RWPE2 (cell line): Measurements from ENCODE around the gene NEK1.
"Not testable (repeated sequence)": the region's sequence is repeated elsewhere in the genome, so short reads cannot be mapped to it uniquely, and the experiment has no call there.

ENCODE experiments used
- ATAC-seq: fragments of 200-7000 bp; cut with Tn5 transposase; 3 replicates; pipeline ENCODE4 v1.9.1; 2021; ENCODE audit warnings: low read depth
- DNase-seq: peaks from one replicate; pipeline ENCODE4 v3.0.0-alpha.2; 2020; ENCODE audit warnings: low spot score
- H3K27ac ChIP-seq: fragments of 450-650 bp; 2 replicates; pipeline ENCODE4 v1.5.1; 2017; ENCODE audit warnings: mild to moderate bottlenecking; ENCODE audit not compliant: poor library complexity, severe bottlenecking
- H3K27me3 ChIP-seq: fragments of 250-450 bp; sonication (Bioruptor Pico); 2 replicates; pipeline ENCODE4 v1.5.1; 2021; ENCODE audit warnings: mild to moderate bottlenecking, moderate library complexity; ENCODE audit not compliant: insufficient read depth, poor library complexity, severe bottlenecking
- H3K36me3 ChIP-seq: fragments of 250-450 bp; sonication (Bioruptor Pico); 2 replicates; pipeline ENCODE4 v1.5.1; 2020; ENCODE audit warnings: low read depth, mild to moderate bottlenecking, moderate library complexity
- H3K4me1 ChIP-seq: fragments of 250-450 bp; sonication (Bioruptor Pico); 2 replicates; pipeline ENCODE4 v1.5.1; 2021; ENCODE audit warnings: mild to moderate bottlenecking, moderate library complexity; ENCODE audit not compliant: insufficient read depth, poor library complexity, severe bottlenecking
- H3K4me3 ChIP-seq: fragments of 250-450 bp; sonication (Bioruptor Pico); 2 replicates; pipeline ENCODE4 v1.5.1; 2021; ENCODE audit warnings: mild to moderate bottlenecking, moderate library complexity; ENCODE audit not compliant: severe bottlenecking
- H3K9me3 ChIP-seq: fragments of 250-450 bp; sonication (Bioruptor Pico); 2 replicates; pipeline ENCODE4 v1.5.1; 2021; ENCODE audit warnings: mild to moderate bottlenecking, moderate library complexity; ENCODE audit not compliant: severe bottlenecking
- TF ChIP-seq, protein P1 (sequence below): fragments of 450-650 bp; IDR thresholded peaks from one replicate; pipeline ENCODE4 v1.5.1; 2017; ENCODE audit warnings: mild to moderate bottlenecking, moderate library complexity; ENCODE audit not compliant: poor library complexity, severe bottlenecking

Gene NEK1

DNA sequence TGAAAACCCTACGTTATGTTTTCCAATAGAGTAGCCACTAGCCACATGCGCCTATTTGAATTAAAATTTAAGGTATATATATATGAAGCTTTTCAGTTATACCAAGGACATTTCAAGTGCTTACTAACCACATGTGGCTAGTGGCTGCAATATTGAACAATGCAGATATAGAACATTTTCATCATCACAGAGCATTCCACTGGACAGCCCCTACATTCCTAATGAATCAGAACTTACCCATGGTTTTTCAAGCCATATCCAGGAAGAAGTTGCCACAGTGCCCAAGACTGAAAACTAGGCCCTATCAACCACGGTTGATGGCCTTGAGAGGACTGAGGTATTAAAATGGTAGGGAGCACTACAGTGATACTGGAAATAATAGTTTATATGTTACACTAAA, 29.7 kb downstream of the NEK1 start:
- no peaks in the 10 kb centered on the region for H3K4me1 ChIP-seq
- no peaks in the 10 kb centered on the region for H3K27me3 ChIP-seq
- DNase-seq, result no peak
- ATAC-seq, result no peak
- H3K36me3 ChIP-seq, result peaks cover 42% of the 10 kb centered on the region
- H3K9me3 ChIP-seq, result no peaks in the 10 kb centered on the region
- TF ChIP-seq, protein P1, sequence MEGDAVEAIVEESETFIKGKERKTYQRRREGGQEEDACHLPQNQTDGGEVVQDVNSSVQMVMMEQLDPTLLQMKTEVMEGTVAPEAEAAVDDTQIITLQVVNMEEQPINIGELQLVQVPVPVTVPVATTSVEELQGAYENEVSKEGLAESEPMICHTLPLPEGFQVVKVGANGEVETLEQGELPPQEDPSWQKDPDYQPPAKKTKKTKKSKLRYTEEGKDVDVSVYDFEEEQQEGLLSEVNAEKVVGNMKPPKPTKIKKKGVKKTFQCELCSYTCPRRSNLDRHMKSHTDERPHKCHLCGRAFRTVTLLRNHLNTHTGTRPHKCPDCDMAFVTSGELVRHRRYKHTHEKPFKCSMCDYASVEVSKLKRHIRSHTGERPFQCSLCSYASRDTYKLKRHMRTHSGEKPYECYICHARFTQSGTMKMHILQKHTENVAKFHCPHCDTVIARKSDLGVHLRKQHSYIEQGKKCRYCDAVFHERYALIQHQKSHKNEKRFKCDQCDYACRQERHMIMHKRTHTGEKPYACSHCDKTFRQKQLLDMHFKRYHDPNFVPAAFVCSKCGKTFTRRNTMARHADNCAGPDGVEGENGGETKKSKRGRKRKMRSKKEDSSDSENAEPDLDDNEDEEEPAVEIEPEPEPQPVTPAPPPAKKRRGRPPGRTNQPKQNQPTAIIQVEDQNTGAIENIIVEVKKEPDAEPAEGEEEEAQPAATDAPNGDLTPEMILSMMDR, result no peak
- no peak overlapping the region for H3K4me3 ChIP-seq
- H3K27ac ChIP-seq, result no peak overlapping the region

DNA sequence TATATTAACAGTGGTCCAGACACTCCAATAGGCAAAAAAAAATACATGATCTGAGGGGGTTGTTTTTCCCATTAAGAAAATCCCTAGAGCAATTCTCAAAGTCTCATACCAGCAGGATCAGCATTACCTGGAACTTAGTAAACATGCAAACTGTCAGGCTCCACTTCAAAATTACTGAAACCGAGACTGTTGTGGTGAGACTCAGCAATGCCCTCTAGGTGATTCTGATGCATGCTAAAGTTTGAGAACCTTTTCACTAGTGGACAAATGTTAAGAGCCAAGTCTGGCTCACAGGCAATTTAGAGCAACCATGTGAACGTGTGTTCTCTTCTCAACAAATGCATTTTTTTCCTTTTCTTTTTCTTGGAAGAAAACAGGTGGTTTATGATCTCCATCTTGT, 30.2 kb downstream of the NEK1 start:
- Histone ChIP-seq H3K36me3 (peaks cover 40% of the 10 kb centered on the region), H3K9me3 (no peaks in the 10 kb centered on the region), H3K4me1 (no peaks in the 10 kb centered on the region), H3K27ac (no peak overlapping the region), H3K27me3 (no peaks in the 10 kb centered on the region), H3K4me3 (no peak overlapping the region)
- DNase-seq (no peak), ATAC-seq (no peak)
- TF ChIP-seq, protein P1, result no peak

DNA sequence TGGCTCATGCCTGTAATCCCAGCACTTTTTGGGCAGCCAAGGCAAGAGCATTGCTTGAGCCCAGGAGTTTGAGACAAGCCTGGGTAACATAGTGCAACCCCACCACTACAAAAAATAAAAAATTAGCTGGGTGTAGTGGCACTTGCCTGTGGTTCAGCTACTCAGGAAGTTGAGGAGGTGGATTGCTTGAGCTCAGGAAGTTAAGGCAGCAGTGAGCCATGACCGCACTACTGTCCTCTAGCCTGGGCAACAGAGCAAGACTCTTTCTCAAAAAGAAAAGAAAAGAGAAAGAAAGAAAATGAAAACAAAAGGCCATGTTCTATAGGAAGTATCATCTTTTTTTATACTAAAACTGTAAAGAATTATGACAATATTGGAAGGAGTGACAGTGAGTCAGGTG, 38.5 kb downstream of the NEK1 start:
- ATAC-seq (no peak), DNase-seq (no peak)
- H3K36me3 ChIP-seq, result peaks cover 16% of the 10 kb centered on the region
- no peaks in the 10 kb centered on the region for H3K27me3 ChIP-seq
- H3K4me3 ChIP-seq, result no peak overlapping the region
- H3K27ac ChIP-seq, result no peak overlapping the region
- TF ChIP-seq, protein P1, result no peak
- peaks cover 7% of the 10 kb centered on the region for H3K4me1 ChIP-seq
- H3K9me3 ChIP-seq, result no peaks in the 10 kb centered on the region

DNA sequence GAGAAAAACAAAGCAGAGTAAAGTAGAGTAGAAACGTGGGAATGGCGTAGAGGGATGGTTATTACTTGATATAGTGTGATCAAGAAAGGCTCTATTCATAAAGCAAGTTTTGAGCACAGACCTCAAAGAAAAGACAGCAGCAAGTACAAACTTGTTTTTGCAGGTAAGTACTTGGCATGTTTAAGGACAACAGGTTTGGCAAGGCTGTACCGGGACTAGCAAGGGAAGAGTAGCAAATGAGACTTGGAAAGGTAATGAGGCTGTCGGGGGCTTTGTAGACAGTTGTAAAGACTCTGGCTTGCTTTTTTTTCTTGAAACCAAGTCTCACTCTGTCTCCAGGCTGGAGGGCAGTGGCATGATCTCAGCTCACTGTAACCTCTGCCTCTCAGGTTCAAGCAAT, 40.9 kb downstream of the NEK1 start:
- TF ChIP-seq, protein P1, result no peak
- H3K4me1 ChIP-seq, result peaks cover 7% of the 10 kb centered on the region
- H3K27ac ChIP-seq, result no peak overlapping the region
- ATAC-seq, result peak; percentile 64; the same call in 2 of the 3 replicates
- DNase-seq, result no peak
- peaks cover under 1% of the 10 kb centered on the region; the same call in 1 of the 2 replicates for H3K36me3 ChIP-seq
- no peaks in the 10 kb centered on the region for H3K9me3 ChIP-seq
- H3K4me3 ChIP-seq, result no peak overlapping the region
- no peaks in the 10 kb centered on the region for H3K27me3 ChIP-seq

GRCh38 chr4:169571012-169571411, 41.4 kb downstream of the NEK1 start:
- not testable (repeated sequence) for H3K36me3 ChIP-seq, H3K4me1 ChIP-seq, DNase-seq, H3K27me3 ChIP-seq, ATAC-seq, H3K27ac ChIP-seq, H3K9me3 ChIP-seq, H3K4me3 ChIP-seq

DNA sequence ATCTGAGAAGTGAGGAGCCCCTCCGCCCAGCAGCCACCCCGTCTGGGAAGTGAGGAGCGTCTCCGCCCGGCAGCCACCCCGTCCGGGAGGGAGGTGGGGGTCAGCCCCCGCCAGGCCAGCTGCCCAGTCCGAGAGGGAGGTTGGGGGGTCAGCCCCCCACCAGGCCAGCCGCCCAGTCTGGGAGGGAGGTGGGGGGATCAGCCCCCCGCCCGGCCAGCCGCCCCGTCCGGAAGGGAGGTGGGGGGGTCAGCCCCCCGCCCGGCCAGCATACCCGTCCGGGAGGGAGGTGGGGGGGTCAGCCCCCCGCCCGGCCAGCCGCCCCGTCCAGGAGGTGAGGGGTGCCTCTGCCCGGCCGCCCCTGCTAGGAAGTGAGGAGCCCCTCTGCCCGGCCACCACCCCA, 42.1 kb downstream of the NEK1 start:
- not testable (repeated sequence) for H3K27ac ChIP-seq, H3K9me3 ChIP-seq, ATAC-seq, DNase-seq, H3K36me3 ChIP-seq, H3K4me1 ChIP-seq, H3K4me3 ChIP-seq, H3K27me3 ChIP-seq

GRCh38 chr4:169569188-169569587, 43.2 kb downstream of the NEK1 start:
- not testable (repeated sequence) for H3K4me3 ChIP-seq, DNase-seq, H3K4me1 ChIP-seq, H3K27me3 ChIP-seq, ATAC-seq, H3K27ac ChIP-seq, H3K36me3 ChIP-seq, H3K9me3 ChIP-seq
